Measurements from ENCODE around the gene SLC25A29.

Gene SLC25A29

DNA sequence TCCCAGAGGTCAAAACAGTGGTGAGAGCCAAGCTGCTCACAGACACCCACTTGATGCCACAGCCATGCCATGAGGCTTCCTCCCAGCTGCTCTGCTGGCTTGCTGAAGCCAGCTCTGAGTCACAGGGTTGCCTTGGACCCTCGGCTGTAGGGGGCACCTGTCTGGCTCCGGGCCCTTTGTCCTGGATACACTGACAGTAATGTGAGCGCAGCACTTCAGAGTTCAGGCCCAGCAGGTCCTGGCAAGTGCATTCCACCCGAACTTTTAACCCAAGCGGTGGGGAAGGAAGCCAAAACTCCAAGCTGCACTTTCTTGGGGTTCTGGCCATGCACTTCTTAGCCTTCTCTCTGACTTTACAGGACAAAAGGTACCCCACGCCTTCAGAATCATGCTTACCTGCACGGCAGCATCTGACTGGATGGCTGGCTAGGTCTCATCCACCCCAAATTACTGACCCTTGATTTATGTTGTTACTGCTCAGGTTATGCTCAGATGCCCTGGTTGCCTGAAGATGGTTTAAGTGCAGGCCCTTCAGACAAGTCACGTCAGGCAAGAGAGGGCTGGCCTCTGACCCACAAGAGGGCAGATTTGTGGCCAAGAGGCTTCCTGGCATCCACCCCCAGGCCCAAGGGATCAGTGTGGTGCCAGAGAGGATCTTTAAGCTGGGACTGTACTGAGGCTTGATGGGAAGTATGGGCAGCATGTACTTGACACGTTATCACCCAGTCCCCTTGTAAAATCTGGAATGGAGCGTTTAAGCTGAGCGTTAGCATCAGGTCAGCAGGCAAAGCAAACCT lies 24.8 kb downstream of the SLC25A29 start:
- DNase-seq (ENCODE audit: low read depth in 2 of 2): no peak

DNA sequence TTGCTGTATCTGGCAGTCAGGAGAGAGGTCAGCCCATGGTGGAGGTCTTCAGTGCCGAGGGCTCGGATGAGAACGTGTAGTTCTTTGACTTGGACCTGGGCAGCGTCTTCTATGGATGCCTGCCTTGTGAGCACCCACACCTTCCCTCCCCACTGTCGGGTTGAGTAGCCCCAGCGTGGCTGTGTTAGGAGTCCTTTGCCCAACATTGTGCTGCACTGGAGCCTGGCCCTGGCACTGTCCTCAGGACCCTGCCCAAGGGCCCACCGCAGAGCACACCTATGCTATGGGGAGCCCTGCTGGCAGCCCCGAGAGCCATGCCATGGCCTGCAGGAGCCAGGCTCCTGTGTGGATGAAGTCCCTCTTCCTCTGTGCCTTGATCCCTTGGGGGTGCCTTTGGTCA lies 26.7 kb downstream of the SLC25A29 start:
- DNase-seq (ENCODE audit: low read depth in 2 of 2): no peak

DNA sequence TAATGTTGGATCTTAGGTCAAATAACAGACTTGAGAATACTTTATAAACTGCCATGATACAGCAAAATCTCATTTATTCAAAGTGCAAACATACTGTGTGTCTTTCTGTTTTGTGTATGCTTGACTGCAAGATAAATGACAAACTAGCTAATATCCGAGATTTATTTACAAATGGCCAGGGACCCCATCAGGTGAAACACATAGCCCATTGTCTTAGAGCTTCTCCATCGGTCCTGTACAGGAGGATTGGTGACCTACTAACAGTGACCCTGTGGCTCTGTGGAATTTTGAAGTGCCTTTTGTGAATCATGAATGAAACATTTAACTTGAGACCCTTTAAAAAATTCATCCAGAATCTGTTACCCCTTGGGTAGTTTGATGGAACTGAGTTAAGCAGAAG lies 27.1 kb downstream of the SLC25A29 start:
- DNase-seq (ENCODE audit: low read depth in 2 of 2): no peak

DNA sequence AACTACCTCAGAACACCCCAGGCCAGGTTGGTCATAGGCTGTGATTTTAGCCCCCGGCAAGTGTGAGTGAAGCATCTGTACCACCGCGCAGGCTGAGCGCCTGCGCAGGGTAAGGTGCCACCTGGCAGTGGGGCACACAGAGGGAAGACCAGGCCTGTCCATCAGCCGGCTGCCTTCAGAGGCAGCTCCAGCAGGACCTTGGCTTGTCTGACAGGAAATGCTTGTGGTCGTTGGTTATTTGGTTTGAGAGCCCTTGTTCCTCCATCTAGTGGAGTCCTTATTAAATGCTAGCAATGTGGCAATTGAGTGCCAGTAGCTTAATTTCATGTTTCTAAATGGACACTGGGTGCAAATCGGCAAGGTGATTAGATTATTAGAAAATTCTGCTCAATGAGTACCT lies 27.5 kb downstream of the SLC25A29 start:
- no peak for DNase-seq (ENCODE audit: low read depth in 2 of 2)

DNA sequence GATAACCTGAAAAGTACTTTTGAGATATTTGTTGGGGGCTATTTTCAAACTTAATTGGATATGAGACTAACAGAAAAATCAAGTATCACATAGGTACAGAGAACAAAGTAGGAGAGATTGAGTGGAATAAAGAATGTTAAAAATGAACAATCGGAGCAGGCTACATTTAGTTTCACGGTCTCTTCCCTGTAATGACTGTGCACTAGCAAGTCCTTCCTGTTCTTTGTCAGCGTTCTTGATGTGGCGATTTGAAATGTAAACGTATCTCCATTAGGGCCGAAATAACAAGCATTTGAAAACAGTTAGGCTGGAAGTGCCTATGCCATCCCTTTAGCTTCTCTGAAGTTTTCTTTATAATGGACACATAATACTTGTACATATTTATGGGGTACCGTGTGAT lies 31.0 kb downstream of the SLC25A29 start:
- no peak for DNase-seq (ENCODE audit: low read depth in 2 of 2)

DNA sequence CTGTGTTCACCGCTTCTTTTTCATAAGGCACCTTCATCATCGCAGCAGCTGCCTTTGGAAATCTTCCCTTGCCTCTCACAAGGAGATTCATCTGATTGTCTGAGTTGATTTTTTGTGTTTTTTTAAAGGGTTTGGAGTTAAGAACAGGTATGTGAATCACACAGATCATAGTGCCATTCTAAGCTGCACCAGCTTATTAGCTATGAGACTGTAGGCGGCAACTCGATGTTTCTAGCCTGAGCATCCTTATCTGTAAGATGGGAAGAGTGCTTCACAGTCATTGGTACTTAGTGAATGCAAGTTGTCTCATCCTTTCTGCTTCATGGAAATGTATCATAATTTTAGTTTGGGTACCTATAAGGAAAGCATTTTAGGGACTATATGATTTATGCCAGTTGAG lies 32.0 kb downstream of the SLC25A29 start:
- DNase-seq (ENCODE audit: low read depth in 2 of 2): no peak

DNA sequence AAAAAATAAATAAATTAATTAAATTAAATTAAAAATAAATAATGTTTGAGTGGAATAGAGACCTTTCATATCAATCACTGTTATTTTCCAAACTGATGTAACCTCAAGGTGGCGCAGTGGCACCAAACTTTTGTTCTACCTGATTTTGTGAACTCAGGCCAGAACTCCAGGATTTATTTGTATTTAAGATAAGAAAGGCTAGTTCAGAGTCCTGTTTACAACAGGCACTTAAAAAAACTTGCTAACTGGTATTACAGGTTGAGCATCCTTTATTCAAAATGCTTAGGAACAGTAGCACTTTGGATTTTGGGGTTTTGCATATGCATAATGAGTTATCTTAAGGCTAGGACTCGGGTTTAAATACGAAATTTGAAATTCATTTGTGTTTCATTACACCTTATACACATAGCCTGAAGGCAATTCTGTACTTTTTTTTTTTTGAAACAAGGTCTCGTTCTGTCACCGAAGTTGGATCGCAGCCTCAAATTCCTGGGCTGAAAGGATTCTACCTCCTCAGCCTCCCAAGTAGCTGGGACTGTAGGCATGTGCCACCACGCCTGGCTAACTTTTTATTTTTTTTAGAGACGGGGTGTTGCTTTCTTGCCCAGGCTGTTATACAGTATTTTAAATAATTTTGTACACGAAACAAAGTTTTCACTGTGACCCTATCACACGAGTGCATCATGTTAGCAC lies 34.9 kb downstream of the SLC25A29 start:
- DNase-seq (ENCODE audit: low read depth in 2 of 2): no peak

DNA sequence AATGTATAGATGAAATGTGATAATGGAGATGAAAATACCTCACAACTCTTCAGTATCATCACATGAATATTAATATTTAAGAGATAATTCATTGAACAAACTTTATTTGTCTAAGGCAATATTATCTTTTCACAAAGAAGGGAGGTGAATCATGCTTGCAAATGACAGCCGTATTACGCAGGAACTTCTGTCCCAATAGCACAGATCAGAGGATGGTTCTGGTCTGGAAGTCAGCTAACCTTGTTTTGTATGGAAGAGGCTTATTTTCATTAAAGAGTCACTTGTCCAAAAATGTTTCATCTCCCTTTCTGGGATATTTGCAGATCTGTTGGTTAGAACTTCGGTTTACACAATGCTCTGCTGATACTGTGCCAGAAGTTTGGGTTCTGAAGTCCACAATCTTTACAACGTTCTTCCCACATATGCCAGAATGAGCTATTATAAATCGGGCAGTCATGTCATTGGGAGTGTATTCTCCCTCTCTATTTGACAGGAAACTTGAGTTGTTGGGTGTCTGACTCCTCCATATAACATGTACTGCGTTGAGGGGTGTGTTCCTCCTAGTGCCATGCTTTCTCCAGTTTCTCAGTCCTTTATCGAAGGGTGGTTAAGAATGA lies 37.5 kb downstream of the SLC25A29 start:
- no peak for DNase-seq (ENCODE audit: low read depth in 2 of 2)

DNA sequence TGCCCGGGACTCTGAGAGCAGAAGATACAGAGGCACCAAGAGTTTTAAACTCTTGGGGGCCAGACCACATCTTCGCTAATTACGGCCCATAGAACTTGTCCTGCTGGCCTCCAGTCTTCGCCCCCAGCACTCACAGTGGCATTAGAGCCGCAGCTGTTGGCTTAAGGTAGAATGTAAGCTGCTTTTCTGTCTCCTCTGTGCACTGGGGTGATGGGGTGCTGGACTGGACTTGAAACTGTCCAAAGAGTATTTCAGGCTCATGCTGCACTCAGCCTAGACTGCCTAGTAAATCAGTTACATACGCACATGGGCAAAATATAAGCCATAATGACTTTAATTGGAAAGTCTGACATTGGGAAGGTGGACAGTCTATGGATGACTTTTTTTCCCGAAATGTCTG lies 38.3 kb downstream of the SLC25A29 start:
- DNase-seq (ENCODE audit: low read depth in 2 of 2): no peak

DNA sequence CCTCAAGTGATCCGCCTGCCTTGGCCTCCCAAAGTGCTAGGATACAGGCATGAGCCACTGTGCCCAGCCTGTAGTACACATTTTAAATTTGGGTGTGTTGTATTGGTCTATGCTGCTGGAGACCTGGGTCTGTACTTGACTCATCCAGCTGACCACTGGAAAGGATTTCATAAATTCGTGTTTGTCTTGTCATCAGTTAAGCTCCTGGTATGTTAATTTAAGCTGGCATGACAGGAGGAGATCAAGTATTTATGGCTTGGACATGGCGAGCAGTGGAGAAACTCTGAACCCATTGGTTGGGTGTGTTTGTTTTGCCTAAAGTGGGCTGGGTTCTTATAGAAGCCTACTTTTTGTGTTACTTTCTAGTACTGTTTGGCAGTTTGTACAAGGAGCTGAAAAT lies 43.1 kb downstream of the SLC25A29 start:
- no peak for DNase-seq (ENCODE audit: low read depth in 2 of 2)

DNA sequence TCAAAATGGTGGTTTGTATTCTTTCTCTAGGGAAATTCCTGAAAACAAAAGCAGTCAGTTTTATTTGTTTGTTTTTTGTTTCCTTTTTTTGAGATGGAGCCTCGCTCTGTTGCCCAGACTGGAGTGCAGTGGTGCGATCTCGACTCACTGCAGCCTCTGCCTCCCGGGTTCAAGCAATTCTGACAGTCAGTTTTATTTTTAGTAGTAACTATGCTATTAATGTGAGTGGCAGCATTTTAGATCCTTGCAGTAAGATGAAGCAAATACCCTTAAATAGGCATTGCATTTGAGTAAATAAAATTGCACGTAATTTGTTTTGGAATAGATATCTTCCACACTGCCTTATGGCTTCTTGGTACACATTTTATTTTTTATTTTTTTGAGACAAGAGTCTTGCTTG lies 43.7 kb downstream of the SLC25A29 start:
- DNase-seq (ENCODE audit: low read depth in 2 of 2): no peak

DNA sequence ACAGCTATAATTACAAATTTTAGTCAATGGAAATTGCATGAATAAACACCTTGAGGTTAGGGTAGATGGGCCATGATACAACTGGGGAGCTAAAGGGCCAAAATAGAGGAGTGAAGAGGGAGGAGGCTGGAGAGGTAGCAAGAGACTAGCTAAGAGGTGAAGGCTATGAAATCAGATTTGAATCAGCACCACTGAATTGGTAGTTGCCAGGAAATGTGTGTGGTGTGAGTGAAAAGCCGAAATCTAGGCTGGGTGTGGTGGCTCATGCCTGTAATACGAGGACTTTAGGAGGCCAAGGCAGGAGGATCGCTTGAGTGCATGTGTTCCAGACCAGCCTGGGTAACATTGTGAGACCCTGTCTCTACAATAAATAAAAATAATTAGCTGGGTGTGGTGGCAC lies 44.6 kb downstream of the SLC25A29 start:
- DNase-seq (ENCODE audit: low read depth in 2 of 2): no peak

DNA sequence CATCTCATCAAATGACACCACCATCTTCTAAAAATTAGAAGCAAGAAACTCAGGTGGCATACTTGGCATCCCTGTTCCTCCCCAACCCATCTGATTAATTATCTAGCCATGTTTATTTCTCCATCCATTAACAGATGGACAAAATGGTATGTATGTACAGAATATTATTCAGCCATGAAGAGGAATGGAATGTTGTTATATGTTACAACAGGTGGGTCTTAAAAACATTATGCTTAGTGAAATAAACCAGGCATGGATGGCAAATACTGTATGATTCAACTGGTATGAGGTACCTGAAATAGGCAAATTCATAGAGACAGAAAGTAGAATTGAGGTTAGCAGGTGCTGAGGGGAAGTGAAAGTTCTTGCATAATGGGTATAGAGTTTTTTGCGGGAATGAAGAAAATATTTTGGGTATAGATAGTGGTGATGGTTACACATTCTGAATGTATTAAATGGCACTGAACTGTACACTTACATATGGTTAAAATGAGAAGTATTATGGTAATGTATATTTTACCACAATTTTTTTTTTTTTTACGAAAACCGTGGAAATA lies 49.8 kb downstream of the SLC25A29 start:
- no peak for DNase-seq (ENCODE audit: low read depth in 2 of 2)

DNA sequence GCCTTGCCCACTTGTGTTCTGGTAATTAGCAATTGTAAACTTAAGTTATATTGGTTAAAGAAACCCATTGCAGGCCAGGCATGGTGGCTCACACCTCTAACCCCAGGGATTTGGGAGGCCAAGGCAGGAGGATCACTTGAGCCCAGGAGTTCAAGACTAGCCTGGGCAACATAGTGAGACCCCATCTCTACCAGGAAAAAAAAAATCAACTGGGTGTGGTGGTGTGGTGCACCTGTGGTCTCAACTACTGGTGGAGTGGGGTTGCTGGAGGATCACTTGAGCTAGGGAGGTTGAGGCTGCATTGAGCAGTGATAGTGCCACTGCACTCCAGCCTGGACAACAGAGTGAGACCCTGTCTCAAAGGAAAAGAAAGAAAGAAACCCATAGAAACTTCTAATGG lies 53.6 kb downstream of the SLC25A29 start:
- no peak for DNase-seq (ENCODE audit: low read depth in 2 of 2)

DNA sequence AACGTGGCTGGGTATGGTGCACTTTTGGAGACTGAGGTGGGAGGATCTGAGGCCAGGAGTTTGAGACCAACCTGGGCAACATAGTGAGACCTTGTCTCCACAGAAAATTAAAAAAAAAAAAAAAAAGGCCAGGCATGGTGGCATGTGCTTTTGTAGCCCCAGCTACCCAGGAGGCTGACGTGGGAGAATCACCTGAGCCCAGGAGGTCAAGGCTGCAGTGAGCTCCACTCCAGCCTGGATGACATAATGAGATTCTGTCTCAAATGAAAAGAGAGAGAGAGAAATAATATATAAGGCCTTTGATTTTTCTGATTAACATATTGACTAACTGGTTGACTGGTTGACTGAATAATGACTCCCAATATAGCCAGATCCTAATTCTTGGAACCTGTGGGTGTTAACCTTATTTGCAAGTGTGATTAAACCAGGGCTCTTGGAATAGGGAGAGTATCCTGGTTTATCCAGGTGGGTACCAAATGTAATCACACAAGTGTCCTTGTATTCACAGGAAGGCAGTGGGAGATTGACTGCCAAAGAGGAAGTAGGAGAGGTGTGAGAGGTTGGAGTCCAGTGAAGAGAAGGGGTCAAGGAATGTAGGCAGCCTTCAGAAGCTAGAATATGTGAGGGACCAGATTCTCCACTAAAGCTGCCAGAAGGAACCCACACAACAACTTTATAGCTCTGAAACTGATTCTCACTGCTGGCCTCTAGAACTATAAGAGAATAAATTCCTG lies 55.3 kb downstream of the SLC25A29 start:
- DNase-seq (ENCODE audit: low read depth in 2 of 2): no peak

DNA sequence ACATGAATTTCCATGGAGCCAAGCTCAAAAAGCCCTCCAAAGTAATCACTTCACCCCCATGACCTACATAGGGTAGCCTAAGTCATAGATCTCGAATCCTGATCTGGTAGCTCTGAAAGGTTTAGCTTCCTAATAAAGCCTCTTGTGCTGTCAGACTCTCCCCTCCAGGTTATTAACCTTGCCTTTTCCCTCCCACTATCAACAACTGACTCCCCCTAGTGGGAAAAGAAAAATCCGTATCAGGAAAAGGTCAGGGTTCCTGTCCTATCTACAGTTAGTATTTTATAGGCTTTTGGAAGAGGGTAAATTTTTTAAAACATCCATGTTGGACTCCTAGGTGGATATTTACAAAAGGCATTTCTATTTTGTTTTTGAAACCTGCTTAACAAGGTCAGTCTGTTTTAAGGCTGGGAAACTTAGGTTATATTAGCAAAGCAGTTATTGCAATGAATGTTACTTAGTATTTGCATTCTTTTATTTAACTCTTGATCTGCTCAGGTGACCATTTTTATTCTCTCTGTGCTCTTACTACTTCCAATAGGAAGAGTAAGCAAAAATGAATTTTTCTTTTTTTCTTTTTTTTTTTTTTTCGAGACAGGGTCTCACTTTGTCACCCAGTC lies 59.3 kb downstream of the SLC25A29 start:
- DNase-seq (ENCODE audit: low read depth in 2 of 2): no peak

DNA sequence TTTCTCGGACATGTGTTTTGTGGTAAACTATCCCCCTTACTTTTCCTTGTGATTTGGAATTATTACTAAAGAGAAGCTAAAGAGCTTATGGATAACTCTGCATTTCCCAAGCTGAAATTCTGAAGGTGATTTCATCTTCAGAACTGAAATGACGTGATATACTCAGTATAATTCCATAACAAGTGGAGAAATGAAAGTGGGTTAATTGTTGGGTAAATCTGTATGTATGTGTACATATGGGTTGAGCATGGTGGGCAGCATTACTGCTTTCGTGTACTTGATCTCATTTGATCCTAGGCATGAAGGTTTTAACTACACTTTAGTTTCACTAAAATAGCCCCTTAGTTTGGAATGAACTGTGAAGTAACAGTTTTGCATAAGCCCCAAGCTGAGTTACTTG lies 63.2 kb downstream of the SLC25A29 start:
- DNase-seq (ENCODE audit: low read depth in 2 of 2): no peak

DNA sequence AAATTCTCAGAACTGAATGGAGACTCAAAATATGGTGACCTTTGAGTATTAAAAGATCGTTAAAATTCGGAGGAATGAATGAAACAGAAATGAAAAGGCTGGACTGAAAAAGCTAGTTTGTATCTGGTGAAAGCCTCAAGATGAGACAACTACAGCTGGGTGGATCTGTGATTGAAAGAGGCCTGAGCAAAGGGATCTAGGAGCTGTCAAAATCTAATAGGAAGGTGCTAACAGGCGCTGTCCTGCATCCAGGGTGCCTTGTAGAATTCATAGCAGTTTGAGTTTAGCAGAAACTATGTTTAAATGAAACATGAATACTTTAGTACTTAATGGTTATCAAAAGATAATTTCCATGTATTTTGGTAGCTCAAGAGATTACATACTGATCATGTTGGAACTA lies 65.0 kb downstream of the SLC25A29 start:
- no peak for DNase-seq (ENCODE audit: low read depth in 2 of 2)
